ENCODE measurements around the gene MRPL12. TPM values are rescaled to one million over a fixed set of nuclear protein-coding genes. Genes with fewer than 3 reads are reported as not detected.

The MRPL12 gene
- total and polyA plus RNA-seq, 2 of the 8 experiments (the other 6 are each of a cell fraction or from before 2014, with no cell fraction given) = 120 to 141 TPM

DNA sequence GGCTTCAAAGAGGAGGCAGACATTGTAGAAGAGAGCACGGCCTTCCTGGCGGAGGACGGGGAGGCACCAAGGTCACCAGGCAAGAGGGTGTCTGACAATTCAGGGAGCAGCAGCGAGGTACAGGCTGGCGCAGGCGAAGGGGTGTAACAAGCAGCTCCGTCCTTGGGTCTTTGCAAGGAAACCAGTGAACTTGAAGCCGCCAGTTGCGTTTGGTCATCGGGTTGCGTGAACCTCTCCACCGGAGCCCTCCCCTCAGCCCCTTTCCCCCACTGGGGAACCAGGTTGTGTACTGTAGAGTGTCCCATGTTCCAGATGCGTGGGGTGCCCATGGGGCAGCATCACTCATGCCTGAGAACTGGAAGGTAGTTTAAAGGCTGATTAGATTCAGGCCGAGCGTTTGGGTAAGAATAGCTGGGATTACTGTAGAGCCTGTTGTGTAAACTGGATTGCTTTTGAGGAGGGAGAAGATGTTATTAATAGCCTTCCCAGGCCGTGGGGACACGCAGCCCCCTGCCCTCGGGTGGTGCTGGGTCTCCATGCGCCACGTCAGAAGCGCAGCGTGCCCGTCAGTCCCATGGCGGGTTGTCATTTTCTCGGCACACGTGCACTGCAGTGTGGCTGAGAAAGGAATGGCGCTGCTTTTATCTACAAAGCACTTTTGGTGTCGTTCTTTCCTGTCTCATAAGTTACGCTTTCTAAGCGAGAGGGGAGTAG lies 2.5 kb downstream of the MRPL12 start:
- POLR2A ChIA-PET (ENCODE audit: partially characterized antibody) = interaction anchor here (0.8 to 17.2 kb wide), 6 partner anchors 18 to 307 kb away, joined by 3 to 436 read pairs (median 4); partner anchors contain the start of genes ARL16, HGS, MAFG and SLC25A10
- Histone ChIP-seq H3K36me3 (ENCODE audit: control insufficient read depth in 2 of 4, insufficient read depth in 4 of 4, low read length in 3 of 4) (peaks cover 20 to 35% (median 29%) of the 10 kb centered on the region in 4 experiments), H4K8ac (ENCODE audit: extremely low read depth, insufficient read depth, low read length) (no peak overlapping the region), H3K23ac (ENCODE audit: insufficient read length) (no peak overlapping the region), H3K56ac (replicated peaks; ENCODE audit: insufficient read length, low read depth, low read length) (no peak overlapping the region), H3K23me2 (ENCODE audit: low read depth, low read length) (peaks cover 13% of the 10 kb centered on the region), H4K5ac (ENCODE audit: insufficient read length, low read depth, low read length) (no peak overlapping the region), H3K4me2 (ENCODE audit: insufficient read depth in 1 of 2, low read depth in 2 of 2, low read length in 2 of 2) (no peak overlapping the region), H3K9me3 (ENCODE audit: insufficient read depth in 2 of 2, low read depth in 1 of 2, low read length in 1 of 2) (no peaks in the 10 kb centered on the region), H2BK20ac (ENCODE audit: low read length) (no peak overlapping the region), H2AK5ac (ENCODE audit: low read depth, low read length) (no peak overlapping the region), H3K27me3 (replicated peaks in 1 of 4; ENCODE audit: control insufficient read depth in 3 of 4, extremely low read depth in 1 of 4, insufficient read depth in 3 of 4, low read length in 3 of 4) (no peaks in the 10 kb centered on the region), H2BK5ac (ENCODE audit: low read depth, low read length) (no peak overlapping the region), H3K4me1 (replicated peaks in 1 of 4; ENCODE audit: control insufficient read depth in 3 of 4, insufficient read depth in 4 of 4, low read length in 3 of 4) (peaks cover 0 to 22% (median 14%) of the 10 kb centered on the region in 4 experiments; a peak in 5 of 7 replicates), H2BK12ac (ENCODE audit: low read depth, low read length) (no peak overlapping the region), H3K27ac (ENCODE audit: low read depth, low read length) (no peak overlapping the region), H3K4me3 (ENCODE audit: extremely low read depth in 1 of 4, insufficient read depth in 2 of 4, low read depth in 3 of 4, low read length in 4 of 4) (no peak overlapping the region), H4K20me1 (replicated peaks in 1 of 2; ENCODE audit: control insufficient read depth in 1 of 2, insufficient read depth in 2 of 2, low read length in 2 of 2) (peaks cover 10 to 11% of the 10 kb centered on the region in 2 experiments), H3K18ac (ENCODE audit: extremely low read depth, low read length) (no peak overlapping the region), H2AFZ (ENCODE audit: low read length) (no peak overlapping the region), H3K79me2 (ENCODE audit: control insufficient read depth in 1 of 2, insufficient read depth in 2 of 2, low read length in 2 of 2) (peaks cover 9 to 43% of the 10 kb centered on the region in 2 experiments; a peak in 3 of 4 replicates), H4K91ac (replicated peaks; ENCODE audit: insufficient read length, low read length) (no peak overlapping the region), H2BK120ac (replicated peaks; ENCODE audit: low read depth, low read length) (no peak overlapping the region), H2BK15ac (ENCODE audit: low read length) (no peak overlapping the region), H3K14ac (ENCODE audit: insufficient read length) (no peak overlapping the region), H3K4ac (replicated peaks; ENCODE audit: insufficient read length, low read depth, low read length) (no peak overlapping the region), H3K79me1 (ENCODE audit: low read depth, low read length) (peaks cover 16% of the 10 kb centered on the region), H3K9ac (replicated peaks in 1 of 4; ENCODE audit: extremely low read depth in 1 of 4, low read depth in 3 of 4, low read length in 3 of 4) (no peak overlapping the region)
- TF ChIP-seq EP300 (IDR thresholded peaks at IDR 0.05; ENCODE audit: borderline replicate concordance in 1 of 2, low read depth in 2 of 2, low read length in 2 of 2) (no peak), POLR2A (IDR thresholded peaks at IDR 0.05; ENCODE audit: control extremely low read depth in 1 of 2, low read depth in 2 of 2, low read length in 2 of 2) (peak in 1 of 2 experiments; percentile 26; a peak in 2 of 3 replicates)
- CTCF ChIA-PET (ENCODE audit: partially characterized antibody) = interaction anchor here (0.6 to 1.9 kb wide), 3 partner anchors 33 to 187 kb away, joined by 3 to 6 read pairs (median 3); no protein-coding TSS in a partner anchor
- 93% methylated on average over 27 of the region's 30 CpGs; no CpG with 5 or more reads in 1 of the 2 experiments for WGBS, 2 experiments (ENCODE audit: extremely low coverage in 1 of 2, insufficient coverage in 1 of 2, insufficient read length in 1 of 2, insufficient replicate concordance in 2 of 2, low coverage in 1 of 2, low lambda C conversion rate in 2 of 2, missing lambda C conversion rate in 1 of 2)
- DNase-seq (ENCODE audit: low read depth in 1 of 2, low spot score in 2 of 2) = no peak
- FAIRE-seq = no peak
